ENCODE measurements around the gene ASPSCR1. TPM values are rescaled to one million over a fixed set of nuclear protein-coding genes. Genes with fewer than 3 reads are reported as not detected.

Gene ASPSCR1
- polyA plus RNA-seq, 1 donor, result 24.9 TPM

DNA sequence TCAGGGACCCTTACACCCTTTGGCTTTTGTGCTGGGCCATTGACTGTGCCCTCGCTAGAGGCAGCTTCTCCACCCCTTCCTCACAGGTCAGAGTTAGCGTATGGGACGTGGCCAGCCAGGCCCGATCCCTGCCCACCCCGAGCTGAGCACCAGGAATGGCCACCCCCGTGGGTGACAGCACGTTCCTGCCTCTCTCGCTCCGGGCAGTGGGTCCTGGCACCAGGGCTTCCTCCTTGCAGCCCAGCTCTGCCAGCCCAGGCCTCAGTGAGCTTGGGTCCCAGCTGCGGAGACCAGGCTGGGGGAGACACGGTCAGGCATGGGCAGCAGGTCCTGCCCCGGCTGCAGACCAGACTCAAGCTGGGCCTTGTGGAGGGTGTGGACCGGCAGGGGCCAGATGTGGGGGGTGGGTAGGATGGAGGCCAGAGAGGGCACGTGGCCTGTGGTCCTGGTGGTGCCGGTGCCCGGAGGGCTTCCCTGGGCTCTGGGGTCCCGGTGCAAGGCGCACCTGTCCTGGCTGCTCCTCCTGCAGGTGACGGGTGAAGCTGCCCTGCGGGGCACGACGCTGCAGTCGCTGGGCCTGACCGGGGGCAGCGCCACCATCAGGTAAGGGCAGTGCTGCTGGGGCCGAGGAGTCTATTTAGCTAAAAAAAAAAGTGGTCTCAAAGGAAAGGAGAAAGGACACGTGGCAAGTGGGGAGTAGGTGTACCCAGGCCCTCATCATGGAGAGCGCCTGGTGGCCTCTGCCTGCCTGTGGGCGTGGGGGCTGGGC is 18.2 kb downstream of the ASPSCR1 start:
- Histone ChIP-seq H3K4me3 (ENCODE audit: low read length) (no peak overlapping the region), H3K9me3 (ENCODE audit: control insufficient read depth, low read depth, low read length) (peaks cover 7% of the 10 kb centered on the region), H3K27ac (ENCODE audit: low read length) (no peak overlapping the region), H3K4me1 (ENCODE audit: control insufficient read depth, insufficient read depth, low read length) (peaks cover 27% of the 10 kb centered on the region), H3K27me3 (ENCODE audit: control insufficient read depth, insufficient read depth, low read length) (no peaks in the 10 kb centered on the region), H3K36me3 (ENCODE audit: control insufficient read depth, insufficient read depth, low read length) (peaks cover 25% of the 10 kb centered on the region)
- WGBS (ENCODE audit: insufficient coverage, low lambda C conversion rate), result no CpG with 5 or more reads among the region's 29 CpGs
- DNase-seq, result no peak

GRCh38 chr17:81996232-81996756 is 18.9 kb downstream of the ASPSCR1 start:
- Histone ChIP-seq H3K27me3 (ENCODE audit: control insufficient read depth, insufficient read depth, low read length) (no peaks in the 10 kb centered on the region), H3K4me1 (ENCODE audit: control insufficient read depth, insufficient read depth, low read length) (peaks cover 30% of the 10 kb centered on the region), H3K36me3 (ENCODE audit: control insufficient read depth, insufficient read depth, low read length) (peaks cover 25% of the 10 kb centered on the region), H3K27ac (ENCODE audit: low read length) (no peak overlapping the region), H3K9me3 (ENCODE audit: control insufficient read depth, low read depth, low read length) (peaks cover 1% of the 10 kb centered on the region), H3K4me3 (ENCODE audit: low read length) (no peak overlapping the region)
- WGBS (ENCODE audit: insufficient coverage, low lambda C conversion rate), result 100% methylated on average over 2 of the region's 28 CpGs
- no peak for DNase-seq

- Histone ChIP-seq H3K36me3 (ENCODE audit: control insufficient read depth, insufficient read depth, low read length) (peaks cover 25% of the 10 kb centered on the region), H3K4me3 (ENCODE audit: low read length) (no peak overlapping the region), H3K4me1 (ENCODE audit: control insufficient read depth, insufficient read depth, low read length) (peaks cover 30% of the 10 kb centered on the region), H3K9me3 (ENCODE audit: control insufficient read depth, low read depth, low read length) (no peaks in the 10 kb centered on the region), H3K27ac (ENCODE audit: low read length) (no peak overlapping the region), H3K27me3 (ENCODE audit: control insufficient read depth, insufficient read depth, low read length) (no peaks in the 10 kb centered on the region)
- DNase-seq, result no peak
- WGBS (ENCODE audit: insufficient coverage, low lambda C conversion rate), result no CpG with 5 or more reads among the region's 30 CpGs
Observed at GRCh38 chr17:81996757-81997441, 19.5 kb downstream of the ASPSCR1 start.

- DNase-seq, result no peak
- no peak overlapping the region for H3K27ac ChIP-seq (ENCODE audit: low read length)
- H3K36me3 ChIP-seq (ENCODE audit: control insufficient read depth, insufficient read depth, low read length), result peaks cover 25% of the 10 kb centered on the region
- WGBS (ENCODE audit: insufficient coverage, low lambda C conversion rate), result 81% methylated on average over 3 of the region's 7 CpGs
- H3K9me3 ChIP-seq (ENCODE audit: control insufficient read depth, low read depth, low read length), result no peaks in the 10 kb centered on the region
- no peaks in the 10 kb centered on the region for H3K27me3 ChIP-seq (ENCODE audit: control insufficient read depth, insufficient read depth, low read length)
- H3K4me1 ChIP-seq (ENCODE audit: control insufficient read depth, insufficient read depth, low read length), result peaks cover 21% of the 10 kb centered on the region
- no peak overlapping the region for H3K4me3 ChIP-seq (ENCODE audit: low read length)
Observed at GRCh38 chr17:81998212-81998611, 20.8 kb downstream of the ASPSCR1 start.

GRCh38 chr17:81998691-81999438 is 21.4 kb downstream of the ASPSCR1 start:
- Histone ChIP-seq H3K4me3 (ENCODE audit: low read length) (no peak overlapping the region), H3K27ac (ENCODE audit: low read length) (no peak overlapping the region), H3K36me3 (ENCODE audit: control insufficient read depth, insufficient read depth, low read length) (peaks cover 21% of the 10 kb centered on the region), H3K9me3 (ENCODE audit: control insufficient read depth, low read depth, low read length) (no peaks in the 10 kb centered on the region), H3K4me1 (ENCODE audit: control insufficient read depth, insufficient read depth, low read length) (peaks cover 25% of the 10 kb centered on the region), H3K27me3 (ENCODE audit: control insufficient read depth, insufficient read depth, low read length) (no peaks in the 10 kb centered on the region)
- no CpG with 5 or more reads among the region's 14 CpGs for WGBS (ENCODE audit: insufficient coverage, low lambda C conversion rate)
- no peak for DNase-seq

DNA sequence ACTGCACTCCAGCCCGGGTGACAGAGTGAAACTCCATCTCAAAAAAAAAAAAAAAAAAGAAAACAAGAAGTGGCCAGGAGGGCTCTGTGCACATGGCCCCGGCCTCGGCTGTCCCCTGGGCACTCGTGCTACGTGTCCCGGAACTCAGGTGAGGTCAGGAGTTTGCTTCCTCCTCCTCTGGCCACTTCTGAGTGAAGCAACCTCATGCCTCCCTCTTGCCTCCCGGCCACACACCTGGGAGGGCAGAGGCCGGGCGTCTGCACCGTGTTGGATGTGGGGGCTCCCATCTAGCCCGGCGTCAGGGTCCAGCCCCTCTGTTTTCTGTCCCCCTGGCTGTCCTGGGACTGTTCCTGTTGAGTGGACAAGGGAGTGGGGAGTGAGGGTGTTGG is 22.2 kb downstream of the ASPSCR1 start:
- Histone ChIP-seq H3K4me3 (ENCODE audit: low read length) (no peak overlapping the region), H3K27me3 (ENCODE audit: control insufficient read depth, insufficient read depth, low read length) (no peaks in the 10 kb centered on the region), H3K27ac (ENCODE audit: low read length) (no peak overlapping the region), H3K36me3 (ENCODE audit: control insufficient read depth, insufficient read depth, low read length) (peaks cover 20% of the 10 kb centered on the region), H3K9me3 (ENCODE audit: control insufficient read depth, low read depth, low read length) (no peaks in the 10 kb centered on the region), H3K4me1 (ENCODE audit: control insufficient read depth, insufficient read depth, low read length) (peaks cover 25% of the 10 kb centered on the region)
- DNase-seq, result no peak
- no CpG with 5 or more reads among the region's 12 CpGs for WGBS (ENCODE audit: insufficient coverage, low lambda C conversion rate)

- no CpG with 5 or more reads among the region's 36 CpGs for WGBS (ENCODE audit: insufficient coverage, low lambda C conversion rate)
- Histone ChIP-seq H3K36me3 (ENCODE audit: control insufficient read depth, insufficient read depth, low read length) (peaks cover 18% of the 10 kb centered on the region), H3K4me1 (ENCODE audit: control insufficient read depth, insufficient read depth, low read length) (peaks cover 25% of the 10 kb centered on the region), H3K9me3 (ENCODE audit: control insufficient read depth, low read depth, low read length) (no peaks in the 10 kb centered on the region), H3K27ac (ENCODE audit: low read length) (peak overlapping the region; percentile 22), H3K27me3 (ENCODE audit: control insufficient read depth, insufficient read depth, low read length) (no peaks in the 10 kb centered on the region), H3K4me3 (ENCODE audit: low read length) (no peak overlapping the region)
- DNase-seq, result peak in 1 of 2 donors; percentile 40
Observed at GRCh38 chr17:81999976-82000802, 22.8 kb downstream of the ASPSCR1 start.

DNA sequence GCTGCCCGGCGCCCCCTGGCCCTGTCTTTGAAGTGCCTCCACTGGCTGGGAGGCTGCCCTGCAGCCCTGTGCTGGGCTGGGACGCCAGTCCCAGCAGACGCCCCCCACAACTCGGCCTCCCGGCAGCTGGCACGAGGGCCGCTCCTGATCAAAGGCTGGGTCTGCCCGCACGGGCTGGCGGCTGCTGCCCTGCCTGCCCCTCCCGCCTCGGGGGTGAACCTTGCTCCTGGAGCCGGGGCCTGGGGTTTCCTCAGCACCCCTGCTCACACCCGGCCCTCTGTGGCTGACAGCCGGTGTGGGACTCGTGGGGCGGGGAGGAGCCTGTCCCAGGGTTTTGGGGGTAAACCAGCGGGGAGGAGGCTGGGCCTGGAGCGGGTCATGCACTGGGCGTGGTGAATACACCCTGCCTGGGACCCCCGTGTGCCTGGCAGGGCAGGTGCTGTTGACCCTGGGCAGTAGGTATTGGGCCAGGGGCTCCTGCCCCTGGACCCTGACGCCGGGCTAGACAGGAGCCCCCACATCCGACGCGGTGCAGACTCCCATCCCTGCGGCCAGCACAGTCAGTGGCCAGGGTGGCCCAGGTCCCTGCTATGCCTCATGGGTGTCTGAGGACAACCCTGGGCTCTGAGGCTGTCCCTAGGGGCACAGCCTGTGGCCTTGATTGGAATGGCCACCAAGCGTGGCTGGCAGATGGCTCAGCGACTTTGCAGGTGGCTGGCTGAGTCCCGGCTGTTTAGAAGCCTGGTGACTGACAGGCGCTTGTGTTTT is 23.6 kb downstream of the ASPSCR1 start:
- peak overlapping the region; percentile 69 for H3K27ac ChIP-seq (ENCODE audit: low read length)
- H3K36me3 ChIP-seq (ENCODE audit: control insufficient read depth, insufficient read depth, low read length), result peaks cover 11% of the 10 kb centered on the region
- no peaks in the 10 kb centered on the region for H3K9me3 ChIP-seq (ENCODE audit: control insufficient read depth, low read depth, low read length)
- no CpG with 5 or more reads among the region's 32 CpGs for WGBS (ENCODE audit: insufficient coverage, low lambda C conversion rate)
- H3K4me3 ChIP-seq (ENCODE audit: low read length), result no peak overlapping the region
- peak; percentile 85 to 93 for DNase-seq
- peaks cover 25% of the 10 kb centered on the region for H3K4me1 ChIP-seq (ENCODE audit: control insufficient read depth, insufficient read depth, low read length)
- no peaks in the 10 kb centered on the region for H3K27me3 ChIP-seq (ENCODE audit: control insufficient read depth, insufficient read depth, low read length)

GRCh38 chr17:82001571-82002056 is 24.2 kb downstream of the ASPSCR1 start:
- H3K36me3 ChIP-seq (ENCODE audit: control insufficient read depth, insufficient read depth, low read length), result peaks cover 9% of the 10 kb centered on the region
- no peaks in the 10 kb centered on the region for H3K9me3 ChIP-seq (ENCODE audit: control insufficient read depth, low read depth, low read length)
- peak overlapping the region; percentile 69 for H3K27ac ChIP-seq (ENCODE audit: low read length)
- 77% methylated on average over 5 of the region's 17 CpGs for WGBS (ENCODE audit: insufficient coverage, low lambda C conversion rate)
- peaks cover 25% of the 10 kb centered on the region for H3K4me1 ChIP-seq (ENCODE audit: control insufficient read depth, insufficient read depth, low read length)
- H3K27me3 ChIP-seq (ENCODE audit: control insufficient read depth, insufficient read depth, low read length), result no peaks in the 10 kb centered on the region
- H3K4me3 ChIP-seq (ENCODE audit: low read length), result no peak overlapping the region
- DNase-seq, result peak in 1 of 2 donors; percentile 46
